SW480 (cell line): ENCODE results near the gene ZNF148.
A peak's percentile ranks its signal among the peaks of the same experiment; 100 is the strongest.

Source experiments
- DNase-seq: peaks from one replicate; pipeline ENCODE4 v3.0.0-alpha.2; 2016; ENCODE audit warnings: low spot score

The ZNF148 gene

GRCh38 chr3:125220183-125220582, 154.9 kb downstream of the ZNF148 start:
- no peak for DNase-seq

- DNase-seq: no peak
Measured at GRCh38 chr3:125219261-125219701, 155.8 kb downstream of the ZNF148 start.

GRCh38 chr3:125214738-125215137, 160.4 kb downstream of the ZNF148 start:
- DNase-seq: no peak

GRCh38 chr3:125213946-125214542, 161.1 kb downstream of the ZNF148 start:
- no peak for DNase-seq

GRCh38 chr3:125213364-125213755, 161.8 kb downstream of the ZNF148 start:
- DNase-seq: no peak

GRCh38 chr3:125212509-125213363, 162.4 kb downstream of the ZNF148 start, which contains the start of gene SLC12A8:
SLC12A8 (minus strand) TSS chr3:125212748; CDS start chr3:125211349, 1,399 bp downstream.
- peak; percentile 41 for DNase-seq

GRCh38 chr3:125212091-125212508, 163.0 kb downstream of the ZNF148 start:
- DNase-seq: peak; percentile 32

GRCh38 chr3:125211523-125212090, 163.5 kb downstream of the ZNF148 start:
- DNase-seq: no peak

- DNase-seq: no peak
Measured at GRCh38 chr3:125207949-125208568, 167.1 kb downstream of the ZNF148 start.

- DNase-seq: no peak
Measured at GRCh38 chr3:125207507-125207906, 167.6 kb downstream of the ZNF148 start.

GRCh38 chr3:125206934-125207333, 168.2 kb downstream of the ZNF148 start:
- no peak for DNase-seq

GRCh38 chr3:125203731-125204130, 171.4 kb downstream of the ZNF148 start:
- DNase-seq: no peak

GRCh38 chr3:125202197-125202596, 172.9 kb downstream of the ZNF148 start:
- DNase-seq: no peak

GRCh38 chr3:125200731-125201139, 174.4 kb downstream of the ZNF148 start:
- DNase-seq: no peak

GRCh38 chr3:125194849-125195601, 180.1 kb downstream of the ZNF148 start:
- DNase-seq: no peak

GRCh38 chr3:125194061-125194848, 180.9 kb downstream of the ZNF148 start:
- DNase-seq: no peak

- no peak for DNase-seq
Measured at GRCh38 chr3:125192190-125193035, 182.7 kb downstream of the ZNF148 start.

GRCh38 chr3:125191730-125192129, 183.4 kb downstream of the ZNF148 start:
- DNase-seq: no peak

- no peak for DNase-seq
Measured at GRCh38 chr3:125191256-125191655, 183.9 kb downstream of the ZNF148 start.

- DNase-seq: no peak
Measured at GRCh38 chr3:125190786-125191185, 184.3 kb downstream of the ZNF148 start.
